ENCODE results near the gene ADGRF4. TPM values are rescaled to one million over a fixed set of nuclear protein-coding genes. Genes with fewer than 3 reads are reported as not detected.

Gene ADGRF4
- total and polyA plus RNA-seq, 2 donors (not counting 3 experiments of a cell fraction or from before 2014, with no cell fraction given), result not detected

GRCh38 chr6:47690214-47690613 lies 8.2 kb upstream of the ADGRF4 start:
- H3K27ac ChIP-seq (ENCODE audit: insufficient read depth, low read depth, low read length), result no peak overlapping the region
- intact Hi-C loops (cut with micrococcal nuclease), result no loop called here
- DNase-seq (ENCODE audit: low read depth, low spot score), result no peak
- no peaks in the 10 kb centered on the region for H3K4me1 ChIP-seq (ENCODE audit: control insufficient read depth, extremely low read depth, insufficient read depth, low read length)
- TF ChIP-seq EZH2 (IDR thresholded peaks at IDR 0.05; ENCODE audit: borderline replicate concordance, low read depth, low read length, severe bottlenecking) (no peak), POLR2AphosphoS5 (IDR thresholded peaks at IDR 0.05; ENCODE audit: insufficient read depth, low read depth, low read length) (no peak), FOS (IDR thresholded peaks at IDR 0.05; ENCODE audit: borderline replicate concordance, insufficient read depth, low read length) (no peak), GATA2 (IDR thresholded peaks at IDR 0.05; ENCODE audit: insufficient read depth, insufficient read length, low read depth, low read length) (no peak)
- POLR2A ChIA-PET, result no interaction called here
- H3K9me1 ChIP-seq (replicated peaks; ENCODE audit: control insufficient read depth, extremely low read depth, insufficient read depth, low read length), result no peaks in the 10 kb centered on the region
- no peaks in the 10 kb centered on the region for H4K20me1 ChIP-seq (replicated peaks; ENCODE audit: control insufficient read depth, extremely low read depth, insufficient read depth, low read length)
- dilution Hi-C loops (cut with MboI; ENCODE audit: extremely low pct_ligation_motif_present, low sequenced_read_pairs), result no loop called here
- CTCF ChIA-PET, result no interaction called here
- BruUV-seq (replicated peaks), result no TSS peak
- H3K36me3 ChIP-seq (ENCODE audit: control insufficient read depth in 2 of 2, extremely low read depth in 1 of 2, insufficient read depth in 2 of 2, low read length in 2 of 2), result no peaks in the 10 kb centered on the region
- H3K79me2 ChIP-seq (ENCODE audit: control insufficient read depth, insufficient read depth, low read length), result no peaks in the 10 kb centered on the region
- no peaks in the 10 kb centered on the region for H3K9me3 ChIP-seq (replicated peaks; ENCODE audit: control insufficient read depth, insufficient read depth, low read length)
- no peaks in the 10 kb centered on the region for H3K27me3 ChIP-seq (ENCODE audit: control insufficient read depth in 2 of 2, insufficient read depth in 2 of 2, low read length in 2 of 2)
- FAIRE-seq, result no peak
- H3K4me3 ChIP-seq (replicated peaks in 1 of 3; ENCODE audit: insufficient read depth in 1 of 3, low read depth in 1 of 3, low read length in 3 of 3), result no peak overlapping the region
- no peak overlapping the region for H3K9ac ChIP-seq (replicated peaks; ENCODE audit: extremely low read depth, insufficient read depth, low read length)
- H3K4me2 ChIP-seq (ENCODE audit: insufficient read depth, low read length), result no peak overlapping the region
- H2AFZ ChIP-seq (ENCODE audit: low read depth, low read length), result no peak overlapping the region

GRCh38 chr6:47690791-47691190 lies 7.6 kb upstream of the ADGRF4 start:
- no peak overlapping the region for H3K9ac ChIP-seq (replicated peaks; ENCODE audit: extremely low read depth, insufficient read depth, low read length)
- H3K36me3 ChIP-seq (ENCODE audit: control insufficient read depth in 2 of 2, extremely low read depth in 1 of 2, insufficient read depth in 2 of 2, low read length in 2 of 2), result no peaks in the 10 kb centered on the region
- no peak overlapping the region for H3K4me3 ChIP-seq (replicated peaks in 1 of 3; ENCODE audit: insufficient read depth in 1 of 3, low read depth in 1 of 3, low read length in 3 of 3)
- H4K20me1 ChIP-seq (replicated peaks; ENCODE audit: control insufficient read depth, extremely low read depth, insufficient read depth, low read length), result no peaks in the 10 kb centered on the region
- intact Hi-C loops (cut with micrococcal nuclease) (no loop called here), dilution Hi-C loops (cut with MboI; ENCODE audit: extremely low pct_ligation_motif_present, low sequenced_read_pairs) (no loop called here)
- H3K9me1 ChIP-seq (replicated peaks; ENCODE audit: control insufficient read depth, extremely low read depth, insufficient read depth, low read length), result no peaks in the 10 kb centered on the region
- no peak overlapping the region for H2AFZ ChIP-seq (ENCODE audit: low read depth, low read length)
- H3K4me1 ChIP-seq (ENCODE audit: control insufficient read depth, extremely low read depth, insufficient read depth, low read length), result no peaks in the 10 kb centered on the region
- no peaks in the 10 kb centered on the region for H3K79me2 ChIP-seq (ENCODE audit: control insufficient read depth, insufficient read depth, low read length)
- H3K27ac ChIP-seq (ENCODE audit: insufficient read depth, low read depth, low read length), result no peak overlapping the region
- ChIA-PET CTCF (no interaction called here), POLR2A (no interaction called here)
- no TSS peak for BruUV-seq (replicated peaks)
- no peak overlapping the region for H3K4me2 ChIP-seq (ENCODE audit: insufficient read depth, low read length)
- no peaks in the 10 kb centered on the region for H3K9me3 ChIP-seq (replicated peaks; ENCODE audit: control insufficient read depth, insufficient read depth, low read length)
- no peak for TF ChIP-seq FOS (IDR thresholded peaks at IDR 0.05; ENCODE audit: borderline replicate concordance, insufficient read depth, low read length)
- TF ChIP-seq CTCF (IDR thresholded peaks at IDR 0.05; ENCODE audit: extremely low read depth in 1 of 2, insufficient read depth in 1 of 2, low read depth in 1 of 2, low read length in 2 of 2), result no peak
- no peak for TF ChIP-seq POLR2A (IDR thresholded peaks at IDR 0.05; ENCODE audit: low read depth, low read length)
- TF ChIP-seq, protein P1, sequence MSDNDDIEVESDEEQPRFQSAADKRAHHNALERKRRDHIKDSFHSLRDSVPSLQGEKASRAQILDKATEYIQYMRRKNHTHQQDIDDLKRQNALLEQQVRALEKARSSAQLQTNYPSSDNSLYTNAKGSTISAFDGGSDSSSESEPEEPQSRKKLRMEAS (IDR thresholded peaks at IDR 0.05; ENCODE audit: insufficient read depth, insufficient read length), result no peak
- no peak for TF ChIP-seq MYC (IDR thresholded peaks at IDR 0.05; ENCODE audit: low read depth, low read length)
- no peak for TF ChIP-seq JUN (IDR thresholded peaks at IDR 0.05; ENCODE audit: borderline replicate concordance, insufficient read depth, insufficient read length, low read depth)
- no peak for TF ChIP-seq POLR2AphosphoS5 (IDR thresholded peaks at IDR 0.05; ENCODE audit: insufficient read depth, low read depth, low read length)
- TF ChIP-seq EZH2 (IDR thresholded peaks at IDR 0.05; ENCODE audit: borderline replicate concordance, low read depth, low read length, severe bottlenecking), result no peak
- TF ChIP-seq GATA2 (IDR thresholded peaks at IDR 0.05; ENCODE audit: insufficient read depth, insufficient read length, low read depth, low read length), result no peak
- FAIRE-seq (no peak), DNase-seq (ENCODE audit: low read depth, low spot score) (no peak)
- no peaks in the 10 kb centered on the region for H3K27me3 ChIP-seq (ENCODE audit: control insufficient read depth in 2 of 2, insufficient read depth in 2 of 2, low read length in 2 of 2)

All from endothelial cell of umbilical vein (primary cell).